CD4-positive, alpha-beta T cell treated with Interleukin-15 for 4 hours (primary cell): ENCODE measurements around the gene KRTAP10-9.
"Not testable (repeated sequence)": the region's sequence is repeated elsewhere in the genome, so short reads cannot be mapped to it uniquely, and the experiment has no call there.

Experiments
- DNase-seq: peaks from one replicate; pipeline ENCODE4 v3.0.0-alpha.2; 2020; ENCODE audit warnings: low spot score

The KRTAP10-9 gene

GRCh38 chr21:44643741-44644310 lies 16.9 kb downstream of the KRTAP10-9 start:
- no peak for DNase-seq

- DNase-seq = no peak
Measured at GRCh38 chr21:44644878-44645277, 18.0 kb downstream of the KRTAP10-9 start.

GRCh38 chr21:44646366-44647221 lies 19.7 kb downstream of the KRTAP10-9 start, which contains the start of gene KRTAP10-11:
Gene KRTAP10-11, plus strand, starts transcription at chr21:44646414. Its CDS starts 45 bp downstream, at chr21:44646459.
- not testable (repeated sequence) for DNase-seq

- no peak for DNase-seq
Measured at GRCh38 chr21:44647222-44647552, 20.3 kb downstream of the KRTAP10-9 start.

- no peak for DNase-seq
Measured at GRCh38 chr21:44648557-44649311, 21.8 kb downstream of the KRTAP10-9 start.

GRCh38 chr21:44649521-44650100 lies 22.7 kb downstream of the KRTAP10-9 start:
- no peak for DNase-seq

- no peak for DNase-seq
Measured at GRCh38 chr21:44650265-44650972, 23.5 kb downstream of the KRTAP10-9 start.

- DNase-seq = no peak
Measured at GRCh38 chr21:44650973-44651675, 24.2 kb downstream of the KRTAP10-9 start.

GRCh38 chr21:44653123-44653522 lies 26.2 kb downstream of the KRTAP10-9 start:
- DNase-seq = no peak

GRCh38 chr21:44653656-44654575 lies 27.0 kb downstream of the KRTAP10-9 start:
- DNase-seq = peak; percentile 45

GRCh38 chr21:44654576-44655175 lies 27.8 kb downstream of the KRTAP10-9 start, which contains the start of gene KRTAP12-4:
Gene KRTAP12-4, minus strand, starts transcription at chr21:44654659. Its CDS starts 45 bp downstream, at chr21:44654614.
- DNase-seq = no peak

- DNase-seq = no peak
Measured at GRCh38 chr21:44656868-44657267, 30.0 kb downstream of the KRTAP10-9 start.

GRCh38 chr21:44657635-44658540 lies 31.0 kb downstream of the KRTAP10-9 start, which contains the start of gene KRTAP12-3:
Gene KRTAP12-3, plus strand, starts transcription at chr21:44657932. Its CDS starts 48 bp downstream, at chr21:44657980.
- DNase-seq = peak; percentile 50

GRCh38 chr21:44658541-44658910 lies 31.6 kb downstream of the KRTAP10-9 start:
- no peak for DNase-seq

GRCh38 chr21:44658913-44659595 lies 32.2 kb downstream of the KRTAP10-9 start:
- DNase-seq = peak; percentile 18

- not testable (repeated sequence) for DNase-seq
Measured at GRCh38 chr21:44661567-44661966, 34.7 kb downstream of the KRTAP10-9 start.

GRCh38 chr21:44664691-44665090 lies 37.8 kb downstream of the KRTAP10-9 start:
- DNase-seq = no peak
